HG02852 (cell line): Measurements from ENCODE around the gene TMTC4.
"Not testable (repeated sequence)": the region's sequence is repeated elsewhere in the genome, so short reads cannot be mapped to it uniquely, and the experiment has no call there.

ENCODE experiments used
- ATAC-seq: cut with Tn5 transposase; IDR thresholded peaks from one replicate; pipeline ENCODE4 v1.9.1; 2021; ENCODE audit warnings: mild to moderate bottlenecking, moderate library complexity; ENCODE audit not compliant: unreplicated experiment

The TMTC4 gene

GRCh38 chr13:100633461-100633860 lies 41.1 kb downstream of the TMTC4 start:
- no peak for ATAC-seq

- no peak for ATAC-seq
Observed at GRCh38 chr13:100630555-100630954, 44.0 kb downstream of the TMTC4 start.

- no peak for ATAC-seq
Observed at GRCh38 chr13:100627120-100627519, 47.5 kb downstream of the TMTC4 start.

- no peak for ATAC-seq
Observed at GRCh38 chr13:100625447-100625846, 49.1 kb downstream of the TMTC4 start.

GRCh38 chr13:100620792-100621191 lies 53.8 kb downstream of the TMTC4 start:
- no peak for ATAC-seq

- no peak for ATAC-seq
Observed at GRCh38 chr13:100619940-100620339, 54.7 kb downstream of the TMTC4 start.

GRCh38 chr13:100618897-100619296 lies 55.7 kb downstream of the TMTC4 start:
- not testable (repeated sequence) for ATAC-seq

GRCh38 chr13:100613031-100613430 lies 61.6 kb downstream of the TMTC4 start:
- no peak for ATAC-seq

GRCh38 chr13:100611678-100612492 lies 62.7 kb downstream of the TMTC4 start:
- no peak for ATAC-seq

- ATAC-seq = peak; percentile 43
Observed at GRCh38 chr13:100610391-100611347, 63.9 kb downstream of the TMTC4 start.

- peak; percentile 87 for ATAC-seq
Observed at GRCh38 chr13:100608906-100609305, 65.7 kb downstream of the TMTC4 start.

GRCh38 chr13:100608489-100608888 lies 66.1 kb downstream of the TMTC4 start:
- no peak for ATAC-seq

GRCh38 chr13:100604918-100605710 lies 69.5 kb downstream of the TMTC4 start:
- ATAC-seq = no peak

- no peak for ATAC-seq
Observed at GRCh38 chr13:100602493-100603111, 72.0 kb downstream of the TMTC4 start.

- no peak for ATAC-seq
Observed at GRCh38 chr13:100601716-100602115, 72.9 kb downstream of the TMTC4 start.

- ATAC-seq = no peak
Observed at GRCh38 chr13:100600915-100601314, 73.7 kb downstream of the TMTC4 start.

GRCh38 chr13:100600461-100600860 lies 74.1 kb downstream of the TMTC4 start:
- no peak for ATAC-seq

GRCh38 chr13:100597253-100597652 lies 77.3 kb downstream of the TMTC4 start:
- no peak for ATAC-seq

GRCh38 chr13:100596516-100596915 lies 78.1 kb downstream of the TMTC4 start:
- ATAC-seq = no peak

GRCh38 chr13:100594731-100595130 lies 79.9 kb downstream of the TMTC4 start:
- no peak for ATAC-seq
